Measurements from ENCODE around the gene EPHX1.
"Not testable (repeated sequence)": the region's sequence is repeated elsewhere in the genome, so short reads cannot be mapped to it uniquely, and the experiment has no call there.

The EPHX1 gene

DNA sequence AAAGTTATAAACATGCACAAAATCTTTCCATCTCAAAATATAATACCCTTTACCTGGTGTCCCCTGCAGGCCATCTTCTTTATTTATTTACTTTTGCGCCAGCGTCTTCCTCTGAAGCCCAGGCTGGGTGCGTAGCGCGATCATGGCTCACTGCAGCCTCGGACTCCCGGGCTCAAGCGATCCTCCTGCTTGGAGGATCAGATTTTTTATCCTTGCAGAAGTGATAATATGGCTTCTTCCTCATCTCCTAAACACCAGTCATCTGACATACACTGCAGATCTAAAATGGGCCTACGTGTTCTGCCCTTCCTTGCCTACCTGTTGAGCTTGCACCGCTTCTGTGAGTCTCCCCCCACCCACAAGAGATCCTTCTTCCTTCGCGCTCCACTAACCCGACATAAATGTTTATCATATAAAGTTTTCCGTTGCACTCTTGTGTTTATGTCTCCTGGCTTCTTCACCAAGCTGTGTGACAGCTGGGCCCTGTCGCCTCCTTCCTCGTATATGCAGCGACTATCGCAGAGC, 32.8 kb upstream of the EPHX1 start:
- FAIRE-seq, result no peak

DNA sequence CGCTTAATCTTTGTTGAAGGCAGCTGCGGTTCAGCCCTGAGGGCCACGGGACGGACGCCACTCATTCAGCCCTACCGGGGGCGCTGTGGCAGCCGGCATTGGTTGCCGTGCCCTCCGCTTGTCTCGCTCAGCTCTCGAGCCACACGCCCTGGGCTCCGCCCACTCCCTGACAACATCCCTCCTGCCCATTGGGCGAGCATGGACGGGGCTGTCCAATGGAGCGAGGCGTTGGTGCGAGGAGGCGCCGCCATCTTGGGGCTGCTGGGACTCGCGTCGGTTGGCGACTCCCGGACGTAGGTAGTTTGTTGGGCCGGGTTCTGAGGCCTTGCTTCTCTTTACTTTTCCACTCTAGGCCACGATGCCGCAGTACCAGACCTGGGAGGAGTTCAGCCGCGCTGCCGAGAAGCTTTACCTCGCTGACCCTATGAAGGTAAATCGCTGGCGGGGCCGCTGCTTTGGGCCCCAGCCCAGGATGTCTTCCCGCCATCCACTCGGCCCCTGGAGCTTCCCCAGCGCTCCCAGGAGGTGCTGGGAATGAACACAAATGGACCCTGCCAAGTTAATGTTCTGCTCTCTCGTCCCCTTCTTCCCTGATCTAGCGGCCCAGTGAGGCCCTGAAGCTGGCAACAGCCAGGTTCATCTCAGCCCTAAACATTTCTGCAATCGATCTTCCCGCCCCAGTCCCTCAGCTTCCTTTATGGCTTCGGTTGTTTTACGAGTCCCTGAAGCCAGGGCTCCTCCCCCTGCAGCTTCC, 32.2 kb upstream of the EPHX1 start, which contains the start of gene SRP9:
Gene SRP9, plus strand, starts transcription at position 244 of the 754 bp plus-strand sequence. Its CDS starts 115 bp downstream, at position 359.
- DNase-seq (ENCODE audit: insufficient read length, low spot score) (peak; percentile 99), FAIRE-seq (peak; percentile 100)

More for the DNA sequence above, 32.8 kb upstream of the EPHX1 start:
- DNase-seq (ENCODE audit: insufficient read length, low spot score), result no peak

DNA sequence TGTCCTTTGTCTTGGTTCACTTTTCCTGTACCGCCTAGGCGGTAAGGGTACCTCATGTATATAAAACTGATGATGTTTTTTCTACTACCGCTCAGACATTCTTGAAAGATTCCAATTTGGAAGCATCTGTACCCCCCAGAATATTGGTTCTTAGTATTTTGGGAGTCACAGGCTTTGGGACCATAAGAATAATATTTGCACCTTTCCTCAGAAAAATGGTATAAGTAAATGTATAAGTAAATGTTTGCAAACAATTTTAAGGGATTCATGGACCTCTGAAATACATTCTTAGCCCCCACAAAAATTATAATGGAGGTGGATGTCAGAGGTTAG, 31.6 kb upstream of the EPHX1 start:
- DNase-seq (ENCODE audit: insufficient read length, low spot score) (no peak), FAIRE-seq (no peak)

DNA sequence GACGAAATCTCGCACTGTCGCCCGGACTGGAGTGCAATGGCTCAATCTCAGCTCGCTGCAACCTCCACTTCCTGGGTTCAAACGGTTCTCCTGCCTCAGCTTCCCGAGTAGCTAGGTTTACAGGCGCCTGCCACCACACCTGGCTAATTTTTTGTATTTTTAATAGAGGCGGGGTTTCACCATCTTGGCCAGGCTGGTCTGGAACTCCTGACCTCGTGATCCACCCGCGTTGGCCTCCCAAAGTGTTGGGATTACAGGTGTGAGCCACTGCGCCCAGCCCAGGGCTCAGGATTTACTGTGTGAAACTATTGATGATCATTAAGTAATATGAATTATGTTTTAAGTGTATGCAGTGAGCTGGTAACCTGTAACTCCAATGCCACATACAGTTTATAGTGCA, 30.8 kb upstream of the EPHX1 start:
- not testable (repeated sequence) for DNase-seq (ENCODE audit: insufficient read length, low spot score); FAIRE-seq

DNA sequence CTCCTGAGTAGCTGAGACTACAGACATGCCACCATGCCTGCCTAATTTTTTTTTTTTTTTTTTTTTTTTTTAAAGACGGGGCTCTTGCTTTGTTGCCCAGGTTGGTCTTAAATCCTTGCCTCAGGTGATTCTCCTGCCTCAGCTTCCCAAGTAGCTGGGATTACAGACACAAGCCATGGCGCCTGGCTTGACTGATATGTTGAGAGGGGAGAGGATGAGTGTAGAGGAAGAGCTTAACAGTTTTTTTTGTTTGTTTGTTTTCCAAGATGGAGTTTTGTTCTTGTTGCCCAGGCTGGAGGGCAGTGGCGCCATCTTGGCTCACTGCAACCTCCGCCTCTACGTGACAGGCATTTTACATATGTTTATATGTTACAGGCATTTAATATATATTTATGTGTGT, 29.8 kb upstream of the EPHX1 start:
- no peak for FAIRE-seq
- DNase-seq (ENCODE audit: insufficient read length, low spot score), result no peak

DNA sequence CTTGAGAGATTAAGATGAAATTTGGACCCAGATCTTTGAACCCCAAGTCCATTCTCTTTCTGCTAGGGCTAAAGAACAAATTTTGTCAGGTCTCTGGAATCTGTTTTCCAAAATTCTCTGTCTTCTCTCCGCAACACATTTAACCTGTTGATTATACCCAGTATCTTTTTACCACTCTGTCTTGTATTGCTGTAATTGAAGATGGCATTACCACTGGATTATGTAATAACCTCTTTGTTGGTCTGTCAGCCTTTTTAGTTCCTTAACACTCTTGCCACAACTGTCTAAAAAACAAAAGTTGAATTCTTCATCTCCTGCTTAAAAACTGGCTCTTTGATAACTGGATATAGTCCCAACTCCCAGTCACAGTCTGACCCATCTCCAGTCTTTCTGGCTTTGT, 29.3 kb upstream of the EPHX1 start:
- DNase-seq (ENCODE audit: insufficient read length, low spot score), result no peak
- FAIRE-seq, result no peak

DNA sequence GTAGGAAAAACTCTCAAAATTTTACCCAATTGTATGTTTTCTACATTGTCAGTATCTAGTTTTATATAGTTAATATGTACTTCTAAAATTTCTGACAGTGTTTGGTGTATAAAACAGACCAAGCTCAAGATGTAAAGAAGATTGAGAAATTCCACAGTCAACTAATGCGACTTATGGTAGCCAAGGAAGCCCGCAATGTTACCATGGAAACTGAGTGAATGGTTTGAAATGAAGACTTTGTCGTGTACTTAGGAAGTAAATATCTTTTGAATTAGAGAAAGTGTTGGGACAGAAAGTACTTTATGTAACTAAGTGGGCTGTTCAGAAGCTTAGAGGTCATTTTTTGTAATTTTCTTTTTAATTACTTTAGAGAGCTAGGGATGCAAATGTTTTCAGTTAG, 20.8 kb upstream of the EPHX1 start:
- FAIRE-seq, result not testable (repeated sequence)

DNA sequence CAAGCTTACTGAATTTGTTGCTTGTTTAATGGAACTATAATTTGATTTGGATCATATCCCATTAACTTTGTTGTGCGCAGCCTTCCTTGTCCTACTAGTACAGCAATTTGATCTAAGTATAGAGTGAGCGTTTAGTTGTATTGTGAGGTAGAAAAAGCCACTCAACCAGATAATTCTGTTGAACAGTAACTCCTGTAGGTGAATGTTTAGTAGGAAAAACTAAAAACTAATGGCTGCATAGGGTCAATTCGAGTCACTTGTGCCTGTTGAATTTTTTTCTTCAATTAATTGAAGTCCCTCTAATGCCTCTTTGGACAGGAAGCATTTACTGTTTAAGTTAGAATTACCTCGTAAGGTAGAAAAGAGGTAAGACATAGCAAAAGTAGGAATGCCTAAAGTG, 15.0 kb upstream of the EPHX1 start:
- no peak for DNase-seq (ENCODE audit: insufficient read length, low spot score)

More for the DNA sequence above, 20.8 kb upstream of the EPHX1 start:
- not testable (repeated sequence) for DNase-seq (ENCODE audit: insufficient read length, low spot score)

DNA sequence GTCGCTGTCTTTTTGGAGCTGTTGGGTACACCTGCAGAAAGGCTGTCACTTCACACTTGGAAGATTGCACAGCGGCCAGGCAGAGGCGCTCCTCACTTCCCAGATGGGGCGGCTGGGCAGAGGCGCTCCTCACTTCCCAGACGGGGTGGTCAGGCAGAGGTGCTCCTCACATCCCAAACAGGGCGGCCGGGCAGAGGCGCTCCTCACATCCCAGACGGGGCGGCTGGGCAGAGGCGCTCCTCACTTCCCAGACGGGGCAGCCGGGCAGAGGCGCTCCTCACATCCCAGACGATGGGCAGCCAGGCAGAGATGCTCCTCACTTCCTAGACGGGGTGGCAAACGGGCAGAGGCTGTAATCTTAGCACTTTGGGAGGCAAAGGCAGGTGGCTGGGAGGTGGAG, 13.8 kb upstream of the EPHX1 start:
- not testable (repeated sequence) for FAIRE-seq; DNase-seq (ENCODE audit: insufficient read length, low spot score)

More for the DNA sequence above, 15.0 kb upstream of the EPHX1 start:
- FAIRE-seq, result no peak

DNA sequence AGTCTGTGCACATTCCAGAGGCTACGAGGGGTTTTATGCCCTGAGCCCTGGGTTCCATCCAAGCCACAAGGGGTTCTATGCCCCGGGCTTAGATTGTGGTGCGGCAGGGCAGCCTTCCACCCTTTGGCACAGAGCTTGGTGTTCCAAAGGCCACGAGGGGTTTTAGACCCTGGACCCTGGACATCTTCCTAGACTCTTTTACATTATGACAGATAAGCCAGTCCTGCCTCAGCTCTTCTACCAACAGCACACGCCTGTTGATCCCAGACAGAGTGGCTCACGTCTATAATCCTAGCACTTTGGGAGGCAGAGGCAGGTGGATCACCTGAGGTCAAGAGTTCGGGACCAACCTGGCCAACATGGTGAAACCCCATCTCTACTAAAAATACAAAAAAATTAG, 8.8 kb upstream of the EPHX1 start:
- not testable (repeated sequence) for FAIRE-seq; DNase-seq (ENCODE audit: insufficient read length, low spot score)

DNA sequence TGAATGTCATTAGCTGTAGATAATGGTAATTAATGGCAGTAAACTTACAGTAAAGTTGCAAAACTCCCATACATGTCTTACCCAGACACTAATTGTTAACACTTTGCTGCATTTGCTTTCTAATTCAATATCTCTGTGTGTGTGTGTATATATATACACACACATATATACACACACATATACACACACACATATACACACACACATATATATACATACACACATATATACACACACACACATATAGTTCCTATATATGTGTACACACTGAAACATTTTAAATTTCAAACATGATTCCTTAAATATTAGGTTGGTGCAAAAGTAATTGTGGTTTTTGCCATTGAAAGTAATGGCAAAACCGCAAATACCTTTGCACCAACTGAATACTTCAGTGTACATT, 3.7 kb upstream of the EPHX1 start:
- DNase-seq (ENCODE audit: insufficient read length, low spot score) (no peak), FAIRE-seq (no peak)

DNA sequence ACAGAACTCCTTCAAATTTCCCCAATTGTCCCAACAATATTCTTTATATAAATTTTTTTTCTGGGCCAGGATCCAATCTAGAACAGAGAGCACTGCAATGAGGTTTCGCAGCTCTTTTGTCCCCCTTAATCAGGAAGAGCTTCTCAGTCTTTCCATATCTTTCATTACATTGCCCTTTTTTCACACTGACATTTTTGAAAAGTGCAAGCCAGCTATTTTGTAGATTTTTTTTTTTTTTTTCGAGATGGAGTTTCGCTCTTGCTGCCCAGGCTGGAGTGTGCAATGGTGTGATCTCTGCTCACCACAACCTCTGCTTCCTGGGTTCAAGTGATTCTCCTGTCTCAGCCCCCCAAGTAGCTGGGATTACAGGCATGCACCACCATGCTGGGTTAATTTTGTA, 3.2 kb upstream of the EPHX1 start:
- not testable (repeated sequence) for DNase-seq (ENCODE audit: insufficient read length, low spot score); FAIRE-seq

DNA sequence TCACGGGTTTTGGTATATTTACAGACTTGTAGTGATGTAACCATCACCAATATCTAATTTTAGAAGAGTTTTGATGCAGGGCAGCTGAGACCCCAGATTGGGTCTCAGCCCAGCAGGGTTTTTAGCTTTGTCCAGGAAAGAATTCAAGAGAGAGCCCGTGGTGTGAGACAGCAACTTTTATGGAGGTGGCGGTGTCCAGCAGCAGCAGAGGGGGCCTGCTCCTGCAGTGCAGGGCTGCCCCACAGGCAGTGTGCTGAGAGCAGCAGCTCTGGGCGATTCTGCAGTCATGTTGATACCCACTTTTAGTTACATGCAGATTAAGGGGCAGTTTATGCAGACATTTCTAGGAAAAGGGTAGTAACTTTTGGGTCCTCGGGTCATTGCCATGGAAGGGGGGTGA, 1.8 kb upstream of the EPHX1 start:
- DNase-seq (ENCODE audit: insufficient read length, low spot score) (no peak), FAIRE-seq (no peak)

DNA sequence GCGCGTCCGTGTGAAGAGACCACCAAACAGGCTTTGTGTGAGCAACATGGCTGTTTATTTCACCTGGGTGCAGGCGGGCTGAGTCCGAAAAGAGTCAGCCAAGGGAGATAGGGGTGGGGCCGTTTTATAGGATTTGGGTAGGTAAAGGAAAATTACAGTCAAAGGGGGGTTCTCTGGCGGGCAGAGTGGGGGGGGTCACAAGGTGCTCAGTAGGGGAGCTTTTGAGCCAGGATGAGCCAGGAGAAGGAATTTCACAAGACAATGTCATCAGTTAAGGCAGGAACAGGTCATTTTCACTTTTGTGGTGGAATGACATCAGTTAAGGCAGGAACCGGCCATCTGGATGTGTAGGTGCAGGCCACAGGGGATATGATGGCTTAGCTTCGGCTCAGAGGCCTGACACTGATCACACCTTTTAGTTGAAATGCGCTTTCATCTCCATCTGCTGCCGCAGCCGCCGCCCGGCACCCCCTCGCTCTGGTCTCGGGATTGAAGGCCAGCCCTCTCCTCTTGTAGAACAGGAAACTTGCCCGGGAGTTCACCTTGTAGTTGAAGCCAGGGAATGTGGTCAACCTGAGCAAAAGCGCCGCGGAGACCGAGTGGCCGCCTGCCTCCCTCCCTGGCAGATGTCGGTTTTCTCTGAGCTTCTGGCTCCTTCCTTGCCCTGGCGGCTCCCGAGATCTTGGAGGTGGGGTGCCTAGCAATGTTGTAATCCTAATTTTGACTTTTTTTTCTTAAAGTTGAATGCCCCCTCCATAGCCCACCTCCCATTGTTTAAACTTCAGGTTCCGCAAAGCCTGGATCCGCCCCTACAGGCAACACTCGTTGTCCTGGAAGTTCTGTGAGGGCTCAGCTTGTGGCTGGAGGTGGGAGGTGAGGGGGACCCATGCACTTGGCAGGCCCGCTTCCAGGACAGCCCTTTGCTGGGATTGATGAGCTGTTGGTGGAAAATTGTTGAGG, 935 bp downstream of the EPHX1 start:
- DNase-seq (ENCODE audit: insufficient read length, low spot score); FAIRE-seq: not testable (repeated sequence)

DNA sequence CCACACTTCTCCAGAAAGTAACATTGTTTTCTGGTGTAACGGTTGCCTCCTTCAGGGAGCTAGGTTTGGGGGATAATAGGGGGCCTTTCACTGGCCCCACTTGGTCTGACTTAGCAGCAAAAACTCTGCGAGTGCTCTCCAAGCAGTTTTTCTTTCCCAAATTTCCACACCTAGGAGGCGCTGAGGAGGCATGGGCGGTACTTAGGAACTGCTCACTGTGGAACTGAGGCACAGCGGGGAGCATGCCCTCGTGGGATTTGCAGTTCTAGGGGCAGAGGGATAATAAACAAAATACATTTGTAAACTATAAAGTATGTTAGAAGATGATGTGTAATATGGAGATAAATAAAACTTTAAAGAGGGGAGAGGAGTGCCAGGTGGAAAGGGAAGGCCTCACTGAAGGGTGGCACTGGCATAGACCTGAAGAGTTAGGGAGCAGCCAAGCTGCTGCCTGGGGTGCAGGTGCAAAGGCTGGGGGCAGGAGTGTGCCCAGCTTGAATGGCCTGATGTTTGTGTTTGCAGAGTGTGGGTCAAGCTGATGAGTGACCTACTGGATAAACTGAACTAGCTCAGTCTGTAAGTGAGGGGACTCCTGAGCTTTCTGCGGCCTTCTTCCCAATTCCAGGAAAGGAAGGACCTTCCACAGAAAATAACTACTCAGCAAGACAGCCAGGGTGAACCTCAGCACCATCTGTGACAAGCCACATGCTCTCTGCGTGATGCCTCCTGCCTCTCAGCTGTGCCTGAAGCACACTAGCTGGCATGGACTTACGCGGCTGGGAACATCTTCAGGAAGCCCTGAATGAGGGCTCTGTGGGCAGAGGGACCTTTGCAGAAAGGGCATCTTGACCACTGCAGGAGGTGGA, 1.9 kb downstream of the EPHX1 start:
- DNase-seq (ENCODE audit: insufficient read length, low spot score), result no peak

DNA sequence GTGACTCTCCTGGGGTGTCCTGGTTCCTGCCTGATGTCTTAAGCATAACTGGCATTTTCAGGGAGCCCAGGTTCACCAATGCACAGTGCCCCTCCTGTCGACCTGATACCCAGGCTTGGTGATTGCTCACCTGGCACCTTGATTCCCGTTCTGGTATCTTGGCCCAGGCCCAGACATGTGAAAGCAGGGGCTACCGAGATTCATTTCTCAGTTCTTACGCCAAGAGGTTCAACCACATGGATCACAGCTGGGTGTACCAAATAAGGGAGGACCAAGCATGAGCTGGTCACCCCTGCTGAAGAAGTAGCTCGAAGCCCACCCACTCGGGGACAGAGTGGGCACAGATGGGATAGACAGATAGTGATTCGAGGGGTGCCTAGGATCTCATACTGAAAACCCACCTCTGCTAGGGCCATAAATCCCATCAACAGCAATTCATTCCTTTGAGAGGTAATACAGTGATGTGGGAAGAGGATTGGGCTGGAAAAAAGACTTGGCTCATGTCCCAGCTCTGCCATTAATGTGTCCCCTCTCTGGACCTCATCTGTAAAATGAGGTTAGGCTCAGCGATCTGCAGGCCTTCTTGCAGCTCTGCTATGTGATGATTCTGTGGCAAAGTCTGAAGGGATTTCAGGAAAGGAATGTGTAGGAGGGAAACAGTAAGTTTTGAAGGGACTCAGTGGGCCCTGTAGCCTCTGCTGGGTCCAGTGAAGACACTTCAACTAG, 2.7 kb downstream of the EPHX1 start:
- FAIRE-seq, result no peak
- no peak for DNase-seq (ENCODE audit: insufficient read length, low spot score)

More for the DNA sequence above, 1.9 kb downstream of the EPHX1 start:
- FAIRE-seq, result no peak

DNA sequence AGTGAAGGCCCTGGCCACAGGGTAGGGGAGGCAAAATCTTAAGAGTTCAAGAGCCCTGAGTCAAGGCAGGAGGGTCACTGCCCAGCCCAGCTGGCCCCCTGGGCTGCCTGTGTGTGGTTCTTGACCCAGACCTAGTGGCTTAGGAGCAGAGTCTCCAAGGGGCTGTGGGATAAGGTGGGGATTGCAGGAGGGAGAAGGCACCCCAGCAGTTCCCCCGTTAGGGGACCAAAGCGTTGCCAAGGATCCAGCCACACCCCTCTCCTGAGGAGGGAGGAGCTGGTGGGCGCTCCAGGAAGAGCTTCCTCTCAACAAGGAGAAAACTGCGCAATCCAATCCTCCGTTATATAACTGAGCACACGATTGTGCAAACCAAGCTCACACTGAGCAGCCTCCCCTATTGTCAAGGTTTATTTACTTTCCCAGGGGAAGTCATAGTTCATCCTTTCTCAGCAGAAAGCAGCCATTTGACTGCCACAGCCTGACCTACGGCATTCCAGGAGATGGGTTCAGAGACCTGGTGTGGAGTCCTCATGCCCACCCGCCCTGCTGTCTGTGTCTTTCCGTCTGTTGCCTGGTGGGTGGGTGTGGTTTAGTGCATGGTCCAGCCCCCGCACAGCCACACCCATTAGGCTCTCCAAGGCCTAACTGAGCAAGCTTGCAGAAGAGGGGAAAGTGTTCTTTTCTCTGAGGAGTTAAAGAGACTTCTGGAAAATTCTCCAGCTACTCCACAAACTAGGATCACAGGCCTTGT, 3.5 kb downstream of the EPHX1 start:
- DNase-seq (ENCODE audit: insufficient read length, low spot score) (no peak), FAIRE-seq (no peak)

DNA sequence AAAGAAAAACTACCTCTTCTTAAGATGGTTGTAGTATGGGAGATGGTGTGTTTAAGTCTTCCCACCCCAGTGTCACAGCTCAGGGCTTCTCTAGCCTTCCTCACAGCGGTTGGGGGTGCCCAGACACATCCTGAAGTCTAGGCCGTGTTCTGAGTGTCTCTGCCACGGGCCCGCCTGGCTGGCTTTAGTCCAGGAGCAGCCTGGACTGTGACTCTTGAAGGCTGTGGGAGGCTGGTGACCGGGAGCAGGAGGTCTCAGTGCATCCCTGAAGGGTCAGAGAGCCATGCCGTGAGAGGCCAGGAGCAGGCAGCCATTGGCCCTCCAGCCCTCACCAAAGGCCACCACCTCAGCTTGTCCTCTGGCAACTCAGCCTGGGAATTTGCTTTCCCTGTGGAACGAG, 4.5 kb downstream of the EPHX1 start:
- no peak for FAIRE-seq
- no peak for DNase-seq (ENCODE audit: insufficient read length, low spot score)

DNA sequence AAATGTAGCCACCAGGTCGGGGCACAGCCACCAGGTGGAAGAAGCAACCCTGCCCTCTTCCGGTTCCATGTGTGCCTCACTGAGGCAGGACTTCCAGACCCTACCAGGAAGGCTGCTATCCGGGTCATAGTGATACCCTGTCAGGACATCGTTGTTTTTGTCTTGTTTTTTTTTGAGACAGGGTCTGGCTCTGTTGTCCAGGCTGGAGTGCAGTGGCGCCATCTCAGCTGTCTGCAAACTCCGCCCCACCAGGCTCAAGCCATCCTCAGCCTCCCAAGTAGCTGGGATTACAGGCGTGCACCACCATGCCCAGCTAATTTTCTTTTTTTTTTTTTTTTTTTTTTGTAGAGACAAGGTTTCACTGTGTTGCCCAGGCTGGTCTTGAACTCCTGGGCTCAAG, 5.2 kb downstream of the EPHX1 start:
- not testable (repeated sequence) for FAIRE-seq; DNase-seq (ENCODE audit: insufficient read length, low spot score)

All from HTR-8/SVneo (cell line).